Heart left ventricle (tissue), 13 donors: ENCODE results near the gene CTNNA3.

Source experiments
- CTCF ChIP-seq, 12 donors: fragments of 200-600 bp; sonication (generic) in 4 of 12; IDR thresholded peaks; one replicate each; pipeline versions ENCODE4 v1.5.0 to v1.8.0; 2018 to 2022; ENCODE audit warnings: antibody characterized with exemption in 12 of 12, mild to moderate bottlenecking in 5 of 12
- POLR2A ChIP-seq, 2 donors: fragments of 450-650 bp; IDR thresholded peaks; one replicate each; pipeline ENCODE4 v1.6.1; 2017; ENCODE audit warnings: antibody characterized with exemption in 2 of 2, mild to moderate bottlenecking in 2 of 2, moderate library complexity in 2 of 2
- donor health status: ischemic (EF 13 %, LVEDD 7.1; RV severe dilation, severe dysfunction).
- donor health status: DM: no; HTN: yes; CAD: no.
- donor health status: DM: no; HTN: no; CAD: no.
- donor health status: ischemic (EF 25% LVEDD 6.9; RV normal size, moderate dysfunction).
- donor health status: ischemic (EF 25% LVEDD 5.7; RV mildly dilated, moderate dysfunction).
- donor health status: ischemic (EF 35%, LVEDD 5.7; RV mildly dilated, moderate dysfunction).
- donor health status: nonischemic (EF 11% LVEDD 7.7; RV severe dilation, severe dysfunction).
- donor health status: DM: yes; HTN: yes; CAD: no.
- donor health status: PGD.
- donor health status: ischemic (EF 29% LVEDD 5.4; RV normal size, mild dysfunction).
- donor health status: nonischemic (EF 23%, LVEDD 6.1; RV moderate dilation, normal function).

DNA sequence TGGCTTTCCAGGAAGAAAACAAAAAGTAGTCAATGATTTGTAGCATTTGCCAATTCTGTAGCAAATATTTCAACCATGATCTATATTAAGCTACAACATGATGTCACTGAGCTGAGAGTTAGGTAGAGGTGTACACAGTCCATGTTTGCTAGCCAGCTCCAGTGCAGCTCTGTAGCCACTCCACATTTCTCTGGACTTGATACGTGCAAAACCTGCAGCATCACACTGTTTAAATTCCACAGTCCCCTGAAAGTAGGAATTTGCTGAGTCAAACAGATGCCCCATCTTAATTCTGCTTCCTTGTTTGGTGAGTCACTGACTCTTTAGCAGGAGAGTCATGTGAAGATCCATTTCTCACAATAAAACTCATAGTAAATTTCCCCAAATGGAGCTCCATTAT is 859.9 kb downstream of the CTNNA3 start:
- no peak for TF ChIP-seq CTCF (IDR thresholded peaks at IDR 0.05)
- no peak for TF ChIP-seq POLR2A (IDR thresholded peaks at IDR 0.05)
